Measurements from ENCODE around the gene TP73.

TP73 gene

GRCh38 chr1:3740042-3740441 is 87.7 kb downstream of the TP73 start:
- no peak for DNase-seq (ENCODE audit: low spot score)
- ChIA-PET POLR2A (ENCODE audit: low non-redundant PET) (no interaction called here), CTCF (no interaction called here)
- H3K27ac ChIP-seq, result no peak overlapping the region
- TF ChIP-seq CTCF (conservative IDR thresholded peaks at IDR 0.05; ENCODE audit: low read depth), result no peak

GRCh38 chr1:3740752-3741151 is 88.4 kb downstream of the TP73 start:
- CTCF ChIA-PET, result interaction anchor here (0.5 kb wide), 1 partner anchor 101 kb away, joined by 3 read pairs; no protein-coding TSS in a partner anchor
- H3K27ac ChIP-seq, result no peak overlapping the region
- TF ChIP-seq CTCF (conservative IDR thresholded peaks at IDR 0.05; ENCODE audit: low read depth), result no peak
- DNase-seq (ENCODE audit: low spot score), result no peak
- POLR2A ChIA-PET (ENCODE audit: low non-redundant PET), result no interaction called here

GRCh38 chr1:3741566-3742438 is 89.5 kb downstream of the TP73 start:
- no peak for DNase-seq (ENCODE audit: low spot score)
- POLR2A ChIA-PET (ENCODE audit: low non-redundant PET), result no interaction called here
- no peak for TF ChIP-seq CTCF (conservative IDR thresholded peaks at IDR 0.05; ENCODE audit: low read depth)
- H3K27ac ChIP-seq, result peak overlapping the region; percentile 6; the same call in 1 of the 2 replicates
- CTCF ChIA-PET, result interaction anchor here (0.5 to 1.1 kb wide), 2 partner anchors 47 to 93 kb away, joined by 3 read pairs; no protein-coding TSS in a partner anchor

GRCh38 chr1:3742439-3743298 is 90.4 kb downstream of the TP73 start:
- 0 out of 2 replicates have a peak overlapping the region, but pooled peaks have one; percentile 14 for H3K27ac ChIP-seq
- ChIA-PET POLR2A (ENCODE audit: low non-redundant PET) (no interaction called here), CTCF (interaction anchor here (0.5 to 1.1 kb wide), 2 partner anchors 48 to 94 kb away, joined by 3 read pairs; no protein-coding TSS in a partner anchor)
- no peak for TF ChIP-seq CTCF (conservative IDR thresholded peaks at IDR 0.05; ENCODE audit: low read depth)
- no peak for DNase-seq (ENCODE audit: low spot score)

GRCh38 chr1:3743421-3743820 is 91.1 kb downstream of the TP73 start:
- no peak for DNase-seq (ENCODE audit: low spot score)
- CTCF ChIA-PET, result no interaction called here
- no peak for TF ChIP-seq CTCF (conservative IDR thresholded peaks at IDR 0.05; ENCODE audit: low read depth)
- POLR2A ChIA-PET (ENCODE audit: low non-redundant PET), result no interaction called here
- 0 out of 2 replicates have a peak overlapping the region, but pooled peaks have one; percentile 14 for H3K27ac ChIP-seq

GRCh38 chr1:3743826-3744225 is 91.5 kb downstream of the TP73 start:
- TF ChIP-seq CTCF (conservative IDR thresholded peaks at IDR 0.05; ENCODE audit: low read depth), result no peak
- DNase-seq (ENCODE audit: low spot score), result no peak
- POLR2A ChIA-PET (ENCODE audit: low non-redundant PET), result no interaction called here
- H3K27ac ChIP-seq, result no peak overlapping the region
- CTCF ChIA-PET, result no interaction called here

Measured in RWPE1 (cell line).